Globus pallidus (tissue), 1 donor: ENCODE results near the gene CDH5.

Experiments
- DNase-seq: peaks from one replicate; pipeline ENCODE4 v3.0.0-alpha.2; 2015; ENCODE audit warnings: low spot score

Gene CDH5

GRCh38 chr16:66416939-66417700 is 50.6 kb downstream of the CDH5 start:
- DNase-seq, result no peak

DNA sequence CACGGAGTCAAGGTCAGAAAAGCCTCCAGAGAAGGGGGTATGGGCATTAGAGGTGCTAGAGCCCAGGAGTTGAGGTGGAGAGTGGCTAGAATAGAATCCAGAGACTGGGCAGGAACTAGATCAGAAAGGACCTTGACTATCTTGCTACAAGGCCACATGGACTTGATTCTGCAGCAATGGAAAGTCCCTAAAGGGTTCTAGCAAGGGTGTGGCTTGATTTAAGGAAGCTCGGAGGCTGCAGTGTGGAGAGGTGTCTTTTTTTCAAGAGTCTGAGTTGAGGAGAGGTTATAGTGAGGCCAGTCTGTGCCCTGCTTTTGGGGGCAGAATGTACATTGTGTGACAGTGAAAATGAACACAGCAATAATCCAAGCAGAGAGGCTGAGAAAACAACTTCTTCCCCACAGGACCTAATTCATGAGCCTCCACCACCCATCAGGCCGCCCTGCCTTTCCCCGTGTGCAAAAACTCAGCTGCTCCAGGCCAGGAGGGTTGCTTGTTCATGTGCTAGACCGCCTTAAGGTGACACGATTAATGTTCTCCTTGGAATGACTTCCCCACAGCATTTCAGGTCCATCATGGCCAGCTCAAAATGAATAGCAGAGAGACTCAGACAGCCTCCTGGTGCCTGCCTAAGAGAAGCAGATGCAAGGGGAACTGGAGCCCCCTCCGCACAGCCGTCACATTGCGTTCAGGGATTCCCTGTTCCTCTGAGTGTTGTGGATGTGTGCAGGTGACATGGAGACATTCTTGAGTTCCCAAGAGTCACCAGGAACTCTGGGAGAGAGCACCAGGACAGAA is 51.9 kb downstream of the CDH5 start:
- DNase-seq, result no peak

DNA sequence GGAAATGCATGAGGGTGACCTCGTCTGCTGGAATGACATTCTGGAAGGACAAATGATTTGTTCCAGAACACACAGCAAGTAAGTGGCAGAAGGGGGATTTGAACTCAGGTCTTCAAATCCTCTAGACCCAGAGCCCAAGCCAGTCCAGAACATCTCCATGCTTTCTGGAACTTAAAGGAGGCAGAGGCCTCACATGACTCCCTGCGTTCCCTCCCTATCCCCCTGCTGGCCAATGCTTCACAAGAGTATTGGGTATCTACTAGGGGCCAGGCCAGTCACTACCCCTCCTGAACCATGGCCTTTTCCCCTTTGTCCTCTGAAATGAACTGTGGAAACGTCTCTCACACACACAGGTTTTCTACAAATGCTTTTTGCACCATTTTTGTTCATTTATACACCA is 53.0 kb downstream of the CDH5 start:
- DNase-seq, result no peak

DNA sequence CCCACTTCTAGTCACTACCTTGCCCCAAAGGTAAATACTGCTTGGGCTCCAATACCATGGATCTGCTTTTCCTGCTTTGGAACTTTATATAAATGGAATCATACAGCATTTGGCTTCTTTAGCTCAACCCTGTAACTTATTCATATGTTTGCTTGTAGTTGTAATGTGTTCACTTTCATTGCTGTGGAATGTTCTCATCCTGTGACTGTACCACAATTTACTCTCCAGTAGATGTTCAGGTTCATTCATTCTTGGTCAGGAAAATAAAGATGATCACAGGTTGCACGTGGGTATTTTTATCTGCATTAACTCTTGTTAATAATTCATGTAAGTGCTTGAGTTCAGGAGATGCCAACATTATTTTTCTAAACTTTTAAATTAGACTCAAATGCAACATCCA is 53.9 kb downstream of the CDH5 start:
- no peak for DNase-seq

DNA sequence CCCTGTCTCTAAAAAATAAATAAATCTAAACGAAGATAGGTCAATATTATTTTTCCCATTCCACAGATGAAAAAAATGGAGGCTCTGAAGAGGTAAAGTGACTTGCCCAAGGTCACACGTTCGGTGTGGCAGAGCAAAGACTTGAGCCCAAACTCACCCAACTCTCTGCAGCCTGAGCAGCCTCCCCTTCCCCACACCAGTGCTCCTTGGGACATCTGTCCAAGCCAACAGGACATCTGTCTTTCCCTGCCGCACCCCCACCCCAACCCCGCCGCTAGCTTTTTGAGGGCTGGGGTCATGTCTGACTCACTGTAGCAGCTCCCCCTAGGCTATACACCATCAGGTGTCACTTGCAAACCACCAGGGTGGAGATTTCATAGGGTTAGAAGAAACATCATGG is 55.4 kb downstream of the CDH5 start:
- no peak for DNase-seq

DNA sequence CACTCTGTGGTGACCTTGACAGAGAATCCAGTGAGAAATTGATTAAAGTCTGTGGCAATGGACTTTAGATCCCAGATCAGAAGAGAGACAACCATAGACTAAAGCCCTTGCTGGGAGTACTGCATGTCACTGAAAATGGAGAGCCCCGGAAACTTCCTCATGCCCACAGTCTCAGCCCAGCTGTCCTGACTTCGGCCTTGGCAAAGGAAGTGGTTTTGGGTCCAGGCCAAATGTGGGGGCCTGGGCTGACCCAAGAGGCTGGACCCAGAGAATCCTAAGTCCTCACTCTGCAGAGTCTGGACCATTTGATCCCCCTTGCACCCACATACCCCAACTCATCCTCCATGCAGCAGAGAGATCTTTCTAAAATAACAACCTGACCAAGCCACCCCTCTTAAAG is 55.9 kb downstream of the CDH5 start:
- peak; percentile 8 for DNase-seq

GRCh38 chr16:66423177-66423576 is 56.7 kb downstream of the CDH5 start:
- DNase-seq, result no peak

- DNase-seq, result no peak
Observed at GRCh38 chr16:66425651-66426050, 59.2 kb downstream of the CDH5 start.

DNA sequence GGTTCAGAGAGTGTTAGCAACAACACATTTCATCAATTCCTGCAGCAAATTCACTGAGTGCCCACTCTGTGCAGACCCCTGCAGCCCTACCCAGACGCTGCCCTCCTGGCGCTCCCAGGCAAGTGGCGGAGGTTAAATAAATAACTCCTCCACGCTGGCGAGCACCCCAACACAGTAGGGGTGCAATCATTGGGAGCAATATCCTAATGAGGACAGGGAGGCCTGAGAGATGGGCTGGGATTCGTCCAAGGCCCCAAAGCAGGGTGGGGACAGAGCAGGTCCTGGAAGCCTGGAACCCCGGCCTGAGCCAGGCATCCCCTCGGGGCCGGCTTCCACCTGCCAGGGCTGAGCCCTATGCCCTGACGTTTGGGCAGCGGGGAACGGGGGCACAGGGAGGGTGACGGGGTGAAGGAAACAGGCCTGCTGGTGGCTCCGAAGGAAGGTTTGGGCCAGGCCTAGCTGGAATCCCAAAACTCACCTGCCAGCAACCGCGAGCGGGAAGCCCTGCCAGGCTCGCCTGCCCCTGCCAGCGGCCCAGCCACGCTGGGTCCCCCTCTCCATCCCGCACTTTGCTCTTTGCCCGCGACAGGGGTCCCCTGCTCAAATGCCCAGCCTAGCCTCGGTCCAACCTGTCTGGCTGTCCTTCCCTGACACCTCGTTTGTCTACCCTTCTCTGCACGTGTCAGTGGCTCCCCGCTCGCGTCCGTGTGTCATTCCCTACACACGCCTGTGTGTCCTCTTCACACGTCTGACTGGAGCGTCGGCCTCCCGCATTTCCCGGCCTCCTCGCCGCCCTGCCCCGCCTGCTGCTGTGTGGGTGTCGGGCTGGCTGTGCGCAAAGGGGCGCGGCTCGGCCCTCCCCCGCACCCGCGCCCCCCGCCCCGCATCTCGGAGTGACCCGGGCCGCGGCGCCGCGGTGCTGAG is 59.9 kb downstream of the CDH5 start:
- DNase-seq, result no peak

DNA sequence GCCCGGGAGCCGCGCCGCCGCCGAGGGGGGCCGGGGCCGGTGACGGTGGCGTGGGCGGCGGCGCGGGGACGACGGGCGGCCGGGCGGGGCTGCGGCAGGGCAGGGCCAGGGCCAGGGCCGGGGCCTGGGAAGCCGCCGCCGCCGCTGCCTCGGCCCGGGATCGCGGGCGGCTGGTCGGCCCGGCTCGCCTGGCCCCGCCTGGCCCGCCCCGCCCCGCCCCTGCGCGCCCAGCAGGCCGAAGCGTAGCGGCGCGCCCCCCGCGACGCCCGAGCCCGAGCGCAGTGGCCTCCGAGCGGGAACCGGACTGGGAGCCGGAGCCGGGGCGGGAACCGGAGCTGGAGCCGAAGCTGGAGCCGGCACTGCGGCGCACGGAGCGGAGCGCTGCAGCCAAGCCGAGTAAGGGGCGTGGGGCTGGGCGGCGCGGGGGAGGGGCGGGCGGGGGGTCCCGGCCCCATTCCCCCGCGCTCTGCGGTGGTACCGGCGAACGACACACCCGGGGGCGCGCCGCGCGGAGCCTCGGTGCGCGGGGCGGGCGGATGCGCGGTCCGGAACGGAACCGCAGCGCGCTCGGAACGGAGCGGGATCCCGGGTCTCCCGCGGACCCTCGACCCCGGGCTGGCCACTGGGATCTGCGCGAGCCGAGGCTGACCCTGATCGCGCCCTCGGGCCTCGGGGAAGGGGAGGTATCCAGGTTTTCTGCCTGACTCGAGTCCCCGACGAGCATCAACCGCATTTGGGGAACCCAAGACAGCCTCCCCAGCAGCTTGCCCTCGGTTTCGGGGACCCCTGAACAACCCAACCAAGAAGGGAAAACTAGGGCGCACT is 60.8 kb downstream of the CDH5 start, which contains the start of gene BEAN1:
Gene BEAN1 (plus strand): TSS at position 260 of the 825 bp plus-strand sequence. CDS start 10,382 bp downstream, outside the sequence.
- DNase-seq, result no peak

GRCh38 chr16:66427871-66428681 is 61.6 kb downstream of the CDH5 start:
- no peak for DNase-seq

- no peak for DNase-seq
Observed at GRCh38 chr16:66428682-66429251, 62.3 kb downstream of the CDH5 start.

DNA sequence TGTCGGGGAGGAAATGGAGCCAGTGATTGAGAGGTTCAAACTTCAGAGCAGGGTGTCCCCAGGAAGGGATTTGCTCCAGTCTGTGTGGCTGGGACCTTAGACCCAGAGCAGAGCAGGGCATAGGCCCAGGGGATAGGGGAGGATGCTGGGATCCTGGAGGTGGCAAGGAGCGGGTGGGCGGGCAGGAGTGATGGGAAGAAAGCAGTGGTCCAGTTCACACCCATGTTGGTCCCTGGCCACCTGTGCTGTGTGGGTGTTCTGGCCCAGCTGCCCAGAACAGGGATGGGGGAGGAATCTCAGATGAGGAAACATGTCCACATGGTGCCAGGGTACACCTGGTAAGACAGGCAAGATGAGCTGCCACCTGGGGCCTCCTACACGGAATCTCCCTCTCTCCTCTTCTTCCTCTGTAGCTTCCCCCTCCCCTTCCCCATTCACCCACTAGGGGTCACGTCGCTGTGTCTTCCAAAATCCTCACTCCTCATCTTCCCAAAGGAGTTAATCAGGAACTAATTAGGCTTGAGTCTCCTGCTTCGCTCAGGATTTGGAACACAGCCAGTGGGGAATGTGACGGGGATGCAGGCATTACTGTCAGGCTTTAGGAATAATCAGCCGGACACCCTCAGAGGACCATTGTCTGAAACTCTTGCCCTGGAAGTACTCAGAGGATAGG is 62.9 kb downstream of the CDH5 start:
- no peak for DNase-seq

- no peak for DNase-seq
Observed at GRCh38 chr16:66430214-66430613, 63.7 kb downstream of the CDH5 start.

GRCh38 chr16:66431760-66432159 is 65.3 kb downstream of the CDH5 start:
- no peak for DNase-seq

GRCh38 chr16:66432429-66432828 is 65.9 kb downstream of the CDH5 start:
- DNase-seq, result no peak

- no peak for DNase-seq
Observed at GRCh38 chr16:66434619-66435430, 68.3 kb downstream of the CDH5 start.

DNA sequence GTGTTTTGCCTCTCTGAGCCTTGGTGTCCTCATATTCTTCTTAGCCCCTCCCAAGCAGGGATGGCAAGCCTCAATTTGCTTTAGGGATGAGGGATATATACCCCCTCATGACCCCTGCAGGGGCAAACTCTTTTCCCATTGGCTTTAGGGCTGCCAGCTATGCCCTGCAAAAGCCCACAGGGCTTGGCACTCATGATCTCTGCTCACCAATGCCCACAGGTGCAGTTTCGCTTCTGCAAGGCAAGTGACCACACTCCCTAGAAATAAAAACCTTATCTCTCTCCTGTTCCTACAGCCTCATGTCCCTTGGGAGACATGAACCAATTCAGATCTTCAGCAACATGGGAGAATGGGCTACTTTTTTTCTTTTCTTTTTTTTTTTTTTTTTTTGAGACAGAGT is 69.4 kb downstream of the CDH5 start:
- DNase-seq, result no peak
